ES-I3 (cell line): Measurements from ENCODE around the gene RPS6KA2.

Experiments used
- H3K36me3 ChIP-seq: 2 replicates; pipeline ENCODE4 v1.6.1; 2013; ENCODE audit warnings: mild to moderate bottlenecking, low read length, control low read depth, moderate library complexity; ENCODE audit not compliant: insufficient read depth
- H3K4me1 ChIP-seq: 2 replicates; pipeline ENCODE4 v1.6.1; 2013; ENCODE audit warnings: mild to moderate bottlenecking, control low read depth, low read length; ENCODE audit not compliant: insufficient read depth
- H3K9ac ChIP-seq: 2 replicates; pipeline ENCODE4 v1.6.1; 2013; ENCODE audit warnings: low read depth, mild to moderate bottlenecking, low read length, moderate library complexity
- H3K9me3 ChIP-seq: 2 replicates; pipeline ENCODE4 v1.6.1; 2013; ENCODE audit warnings: mild to moderate bottlenecking, low read length, moderate library complexity; ENCODE audit not compliant: control insufficient read depth, insufficient read depth

Gene RPS6KA2

DNA sequence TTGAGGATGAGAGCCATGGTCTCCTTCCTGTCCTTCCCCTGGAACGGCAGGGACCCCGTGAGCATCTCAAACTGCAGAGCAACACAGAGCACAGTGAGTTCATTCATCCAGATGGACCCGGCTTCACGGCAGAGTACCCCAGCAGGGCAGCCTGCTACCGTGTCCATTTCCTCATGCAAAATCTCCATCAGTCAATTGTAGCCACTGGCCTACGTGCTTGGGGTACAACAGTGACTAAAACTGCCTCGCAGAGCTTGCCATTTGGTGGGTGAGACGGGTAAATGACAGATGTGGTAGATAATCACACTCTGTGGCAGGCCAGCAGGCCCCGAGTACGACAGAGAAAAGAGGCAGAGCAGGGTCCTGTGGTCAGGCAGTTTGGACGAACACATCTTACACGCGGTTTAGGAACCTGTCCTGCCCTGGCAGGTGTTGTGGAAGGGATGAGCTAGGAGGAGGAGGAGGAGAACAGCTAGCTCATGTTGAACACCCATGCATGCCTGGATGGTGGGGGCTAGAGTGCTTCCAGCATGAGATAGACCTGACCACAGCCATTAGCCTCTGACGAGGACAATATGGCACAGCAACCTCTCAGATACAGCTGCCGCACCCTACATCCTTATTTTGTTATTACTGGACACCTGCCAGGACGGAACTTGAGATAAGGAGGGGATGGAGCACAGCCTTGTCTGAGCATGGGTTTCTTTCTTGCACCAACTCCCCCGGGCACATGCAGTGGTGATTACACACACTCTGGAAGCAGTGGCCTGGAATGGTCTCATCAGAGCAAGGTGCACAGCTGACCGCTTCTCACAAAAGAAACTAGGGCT lies 136.2 kb downstream of the RPS6KA2 start:
- H3K9me3 ChIP-seq = no peaks in the 10 kb centered on the region
- H3K36me3 ChIP-seq = peaks cover 5% of the 10 kb centered on the region; the same call in 1 of the 2 replicates
- H3K4me1 ChIP-seq = no peaks in the 10 kb centered on the region
- H3K9ac ChIP-seq = no peak overlapping the region

DNA sequence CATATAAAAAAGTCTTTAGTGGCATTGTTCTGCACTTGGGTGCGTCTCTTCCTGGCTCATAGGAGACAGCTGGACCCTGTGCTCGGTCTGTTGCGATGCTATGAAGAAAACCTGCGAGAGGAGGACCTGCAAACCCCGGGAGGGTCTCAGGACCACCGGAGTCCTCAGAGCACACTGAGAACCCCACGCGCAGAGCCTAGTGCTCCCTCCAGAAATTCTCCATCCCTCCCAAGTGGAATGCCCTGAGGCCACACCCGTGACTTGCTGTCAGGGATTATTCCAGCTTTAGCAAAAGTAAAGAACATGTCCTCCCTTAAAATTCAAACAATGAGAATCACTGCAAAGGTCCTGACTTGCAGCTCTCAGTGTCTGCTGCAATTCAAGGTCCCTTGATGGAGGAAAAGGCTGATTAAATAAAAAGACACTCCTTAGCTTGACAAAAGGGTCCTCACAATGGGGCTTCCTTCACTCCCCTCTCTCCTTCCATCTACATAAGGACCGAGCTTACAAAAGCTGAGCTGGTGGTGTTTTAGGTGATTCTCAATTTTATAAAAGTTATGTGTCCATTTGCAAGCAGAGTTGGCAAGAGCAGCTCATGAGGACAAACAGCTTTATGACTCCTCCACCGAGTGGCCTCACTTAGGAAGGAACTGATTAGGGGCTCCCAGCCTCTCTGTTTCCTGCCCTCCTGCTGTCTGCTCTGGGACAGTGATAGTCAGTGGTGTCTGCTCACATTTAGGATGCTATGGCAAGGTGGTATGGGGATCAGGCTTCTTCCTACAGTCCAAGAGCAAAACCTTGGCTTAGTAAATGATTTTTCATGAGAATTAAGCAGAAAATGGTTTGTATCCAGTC lies 137.5 kb downstream of the RPS6KA2 start:
- peaks cover 5% of the 10 kb centered on the region; the same call in 1 of the 2 replicates for H3K36me3 ChIP-seq
- H3K9me3 ChIP-seq = no peaks in the 10 kb centered on the region
- H3K4me1 ChIP-seq = no peaks in the 10 kb centered on the region
- no peak overlapping the region for H3K9ac ChIP-seq

DNA sequence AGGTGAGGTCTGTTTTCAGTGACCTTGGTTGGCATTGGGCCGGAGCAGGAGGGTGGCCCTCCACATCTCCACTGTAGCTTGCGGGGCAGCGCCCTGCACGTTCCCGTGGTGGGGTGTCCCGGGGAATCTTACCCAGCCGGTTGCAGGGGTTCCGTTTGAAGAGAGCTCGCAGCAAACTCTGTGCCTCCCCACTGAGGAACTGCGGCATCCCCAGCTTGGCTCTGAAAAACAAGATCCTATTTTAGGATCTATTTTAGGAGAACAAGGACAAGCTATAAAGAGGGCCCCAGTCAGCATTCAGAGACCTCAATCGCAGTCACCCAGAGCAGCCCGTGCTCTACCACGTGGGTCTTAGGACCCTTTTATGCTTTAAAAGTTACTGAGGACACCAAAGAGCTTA lies 138.3 kb downstream of the RPS6KA2 start:
- Histone ChIP-seq H3K9me3 (no peaks in the 10 kb centered on the region), H3K36me3 (peaks cover 5% of the 10 kb centered on the region; the same call in 1 of the 2 replicates), H3K9ac (no peak overlapping the region), H3K4me1 (no peaks in the 10 kb centered on the region)

DNA sequence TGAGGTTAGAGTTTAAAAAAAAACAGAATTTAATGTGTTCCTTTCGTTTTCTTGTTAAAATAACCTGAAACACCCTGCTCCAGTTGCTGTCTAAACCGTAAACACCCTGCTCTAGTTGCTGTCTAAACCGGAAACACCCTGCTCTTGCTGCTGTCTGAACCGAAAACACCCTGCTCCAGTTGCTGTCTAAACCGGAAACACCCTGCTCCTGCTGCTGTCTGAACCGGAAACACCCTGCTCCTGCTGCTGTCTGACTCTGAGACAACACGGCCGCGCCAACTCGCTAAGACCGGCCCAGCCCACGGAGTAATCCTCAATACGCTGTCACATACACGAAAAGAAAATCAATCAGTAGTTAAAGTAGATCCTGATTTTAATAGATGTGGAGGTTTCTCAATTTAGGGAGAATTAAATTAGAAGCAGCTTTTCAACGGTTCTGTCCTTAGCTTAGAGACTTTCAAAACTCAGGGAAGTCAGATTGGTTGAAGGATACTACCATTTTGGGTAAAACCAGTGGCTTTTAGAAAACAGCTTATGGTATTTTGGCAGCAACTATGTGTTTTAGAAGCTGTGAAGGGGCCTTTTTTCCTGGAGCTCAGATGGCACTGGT lies 138.9 kb downstream of the RPS6KA2 start:
- H3K9me3 ChIP-seq = no peaks in the 10 kb centered on the region

DNA sequence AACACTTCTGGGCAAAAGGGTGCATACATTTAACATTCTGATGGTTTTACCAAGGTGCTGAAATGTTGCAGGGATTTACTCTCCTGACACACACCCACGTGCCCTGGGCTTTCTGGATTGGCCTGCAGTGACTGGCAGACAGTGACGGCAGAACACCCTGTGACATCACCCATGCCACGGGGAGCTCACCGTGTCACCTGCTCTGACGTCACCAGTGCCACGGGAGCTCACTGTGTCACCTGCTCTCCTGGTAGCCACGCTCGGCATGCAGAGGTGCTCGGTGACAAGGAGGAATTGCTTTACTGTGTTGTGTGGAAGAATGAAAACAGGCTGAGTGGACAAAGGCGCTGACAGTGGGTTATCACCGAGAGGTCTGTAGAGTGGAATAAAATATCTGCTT lies 139.9 kb downstream of the RPS6KA2 start:
- no peak overlapping the region for H3K9ac ChIP-seq

More for the DNA sequence above, 138.9 kb downstream of the RPS6KA2 start:
- H3K9ac ChIP-seq = no peak overlapping the region
- H3K4me1 ChIP-seq = no peaks in the 10 kb centered on the region
- peaks cover 5% of the 10 kb centered on the region; the same call in 1 of the 2 replicates for H3K36me3 ChIP-seq

DNA sequence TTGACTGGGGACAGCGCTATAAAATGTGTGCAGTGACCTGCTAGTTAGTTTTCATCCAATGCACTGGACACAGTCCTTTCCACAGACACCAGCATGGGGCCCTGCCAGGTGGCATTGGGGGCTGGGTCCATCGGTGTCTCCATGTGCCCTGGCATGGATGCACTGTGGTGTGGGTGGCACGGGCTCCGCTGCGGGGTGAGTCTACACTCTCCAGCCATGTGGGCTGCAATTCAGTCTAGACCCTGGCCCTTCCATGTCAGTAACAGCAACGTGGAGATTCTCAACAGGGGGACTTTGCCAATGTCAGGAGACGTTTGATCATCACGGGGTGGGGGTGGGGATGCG lies 140.5 kb downstream of the RPS6KA2 start:
- H3K4me1 ChIP-seq = no peaks in the 10 kb centered on the region
- no peak overlapping the region for H3K9ac ChIP-seq
- H3K9me3 ChIP-seq = no peaks in the 10 kb centered on the region
- H3K36me3 ChIP-seq = peaks cover 5% of the 10 kb centered on the region; the same call in 1 of the 2 replicates

More for the DNA sequence above, 139.9 kb downstream of the RPS6KA2 start:
- no peaks in the 10 kb centered on the region for H3K9me3 ChIP-seq
- no peaks in the 10 kb centered on the region for H3K4me1 ChIP-seq
- H3K36me3 ChIP-seq = peaks cover 5% of the 10 kb centered on the region; the same call in 1 of the 2 replicates

DNA sequence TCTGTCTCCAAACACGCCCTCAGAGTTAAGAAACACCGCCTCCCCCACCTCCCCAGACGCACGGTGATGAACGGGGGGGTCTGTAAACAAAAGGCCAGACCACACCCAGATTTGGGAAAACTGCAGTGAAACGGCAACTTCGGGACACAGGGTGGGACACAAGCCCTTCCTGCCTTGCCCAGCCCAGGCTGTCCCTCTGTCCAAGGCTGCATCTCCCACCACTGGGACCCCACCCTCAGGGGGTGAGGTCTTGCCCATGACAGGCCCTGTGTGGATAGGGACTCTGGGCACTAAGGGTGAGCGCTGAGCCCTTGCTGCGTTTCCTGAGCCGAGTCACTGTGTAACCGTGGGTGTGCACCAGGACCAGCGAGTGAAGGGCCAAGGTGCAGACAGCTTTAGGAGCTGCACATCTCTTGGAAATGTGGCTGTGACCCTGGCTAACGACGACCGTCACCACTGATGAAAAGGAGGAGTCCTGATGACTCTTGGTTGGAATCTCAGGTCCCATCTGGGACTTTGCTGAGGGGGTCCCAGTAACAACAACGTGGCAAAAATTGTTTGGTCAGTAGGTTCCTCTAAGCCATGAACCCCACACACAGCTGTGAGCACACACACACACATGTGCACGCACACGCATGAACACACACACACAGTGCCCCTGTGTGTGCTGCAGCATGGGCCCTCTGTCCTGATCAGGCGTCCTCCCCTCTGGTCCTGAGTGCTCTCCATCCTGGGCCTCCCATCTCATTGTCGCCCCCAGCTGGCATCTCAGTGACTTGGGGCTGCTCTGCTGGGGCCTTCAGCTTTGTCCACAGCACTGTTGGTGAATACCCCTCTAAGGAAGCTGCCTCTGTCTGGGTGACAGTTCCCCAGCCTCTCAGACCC lies 141.2 kb downstream of the RPS6KA2 start:
- H3K36me3 ChIP-seq = peaks cover 5% of the 10 kb centered on the region; the same call in 1 of the 2 replicates
- no peaks in the 10 kb centered on the region for H3K9me3 ChIP-seq
- no peaks in the 10 kb centered on the region for H3K4me1 ChIP-seq
- no peak overlapping the region for H3K9ac ChIP-seq

DNA sequence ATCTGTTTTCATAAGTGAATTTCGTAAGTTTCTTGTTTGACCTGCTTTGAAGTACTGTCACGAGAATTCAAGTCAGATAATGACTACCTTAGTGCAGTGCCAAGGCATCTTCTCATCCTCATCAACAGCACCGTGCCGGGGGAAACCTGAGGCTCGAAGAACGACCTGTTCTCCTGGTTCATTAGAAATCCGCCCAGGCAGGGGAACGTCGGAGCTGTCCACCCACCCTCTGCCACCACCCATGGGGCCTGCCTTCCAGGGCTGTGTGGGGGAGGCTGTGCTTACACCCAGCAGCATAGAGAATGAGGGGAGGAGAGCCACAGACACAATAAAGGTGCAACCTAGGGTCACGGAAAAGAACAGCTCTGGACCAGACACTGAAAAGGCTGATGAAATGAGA lies 142.2 kb downstream of the RPS6KA2 start:
- Histone ChIP-seq H3K36me3 (peaks cover 5% of the 10 kb centered on the region; the same call in 1 of the 2 replicates), H3K9ac (no peak overlapping the region), H3K4me1 (no peaks in the 10 kb centered on the region), H3K9me3 (no peaks in the 10 kb centered on the region)

DNA sequence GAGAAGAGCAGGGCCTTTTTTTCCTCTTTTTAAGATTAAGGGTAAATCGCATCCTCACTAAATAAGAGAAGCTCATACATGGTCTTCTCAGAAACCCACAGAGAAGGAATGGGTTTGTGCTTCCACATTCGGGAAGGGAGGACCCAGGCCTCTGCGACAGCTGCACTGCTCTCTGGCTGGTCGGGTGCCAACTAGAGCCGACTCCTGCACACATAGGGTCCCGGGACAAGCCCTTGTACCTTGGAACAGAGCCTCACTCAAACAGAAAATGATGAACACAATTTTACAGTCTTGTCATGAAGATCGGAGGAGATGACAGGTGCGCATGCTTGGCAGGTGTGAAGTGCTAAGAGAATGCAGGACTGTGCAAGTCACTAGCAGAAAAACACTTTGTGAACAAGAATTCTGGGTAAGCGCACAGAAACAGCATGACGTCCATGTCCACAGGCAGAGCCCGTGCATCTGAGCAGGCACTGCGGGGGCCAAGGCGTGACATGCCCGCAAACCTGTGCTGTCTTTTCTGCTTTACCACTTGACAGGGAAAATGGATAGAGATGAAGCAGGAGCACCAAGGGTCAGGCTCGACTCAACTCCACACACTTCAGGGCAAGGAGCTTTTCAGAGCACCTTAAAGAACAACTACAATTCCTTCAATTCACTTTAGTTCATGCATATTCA lies 143.3 kb downstream of the RPS6KA2 start:
- Histone ChIP-seq H3K36me3 (peaks cover 5% of the 10 kb centered on the region; the same call in 1 of the 2 replicates), H3K9me3 (no peaks in the 10 kb centered on the region), H3K4me1 (no peaks in the 10 kb centered on the region), H3K9ac (no peak overlapping the region)

DNA sequence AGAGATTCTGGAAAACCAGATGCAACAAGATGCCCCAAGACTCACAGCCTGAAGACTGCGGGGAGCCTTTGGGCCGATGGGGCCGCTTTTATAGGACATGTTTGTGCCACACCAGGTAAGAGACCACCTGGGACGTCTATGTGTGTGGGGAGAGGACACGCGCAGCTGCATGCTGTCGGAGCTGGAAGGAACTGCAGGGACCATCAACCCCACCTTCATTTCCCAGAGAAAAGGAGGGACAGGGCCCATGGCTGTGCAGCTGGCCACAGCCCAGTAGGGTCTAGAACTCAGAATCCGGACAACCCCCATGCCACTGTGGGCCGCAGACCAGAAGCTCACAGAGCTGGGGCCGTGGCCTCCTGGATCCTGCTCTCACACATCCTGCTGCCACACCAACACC lies 144.0 kb downstream of the RPS6KA2 start:
- Histone ChIP-seq H3K9me3 (no peaks in the 10 kb centered on the region), H3K4me1 (no peaks in the 10 kb centered on the region), H3K36me3 (peaks cover 1% of the 10 kb centered on the region; the same call in 1 of the 2 replicates), H3K9ac (no peak overlapping the region)

DNA sequence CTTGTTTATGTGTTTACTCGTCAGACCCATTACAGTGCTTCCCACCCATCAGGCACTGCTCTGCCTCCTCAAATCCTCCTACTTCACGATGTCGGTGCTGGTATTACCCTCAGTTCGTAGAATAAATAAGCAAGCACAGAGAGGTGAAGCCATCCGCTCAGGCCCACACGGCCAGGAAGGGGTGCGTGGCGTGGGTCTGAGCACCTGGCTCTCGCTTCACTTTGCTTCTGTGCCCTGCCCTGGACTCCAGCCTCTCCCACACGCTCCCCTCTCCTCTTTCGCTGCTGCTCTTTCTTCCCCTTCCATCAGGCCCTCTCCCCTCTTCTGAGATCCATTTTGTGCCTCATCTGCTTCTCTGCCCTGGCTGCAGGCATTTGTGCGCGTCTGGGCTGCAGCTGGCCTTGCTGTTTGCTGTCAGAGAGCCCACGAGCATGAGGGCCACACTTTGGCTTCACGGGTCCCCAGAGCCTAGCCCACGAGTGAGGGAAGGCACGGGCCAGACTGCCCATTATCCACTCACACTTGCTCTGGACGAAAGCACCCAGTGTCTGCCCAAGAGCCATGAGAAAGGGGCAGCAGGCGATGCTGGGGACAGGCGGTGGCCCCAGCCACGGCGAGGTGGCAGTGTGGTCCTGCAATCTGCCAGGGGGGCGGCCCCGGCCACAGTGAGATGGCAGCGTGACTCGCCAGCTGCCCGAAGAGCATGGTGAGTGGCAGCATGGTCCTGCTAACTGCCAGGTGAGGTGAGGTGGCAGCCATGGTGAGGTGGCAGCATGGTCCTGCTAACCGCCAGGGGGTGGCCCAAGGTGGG lies 148.1 kb downstream of the RPS6KA2 start:
- H3K9me3 ChIP-seq = no peaks in the 10 kb centered on the region
- no peaks in the 10 kb centered on the region for H3K36me3 ChIP-seq
- H3K4me1 ChIP-seq = no peaks in the 10 kb centered on the region
- H3K9ac ChIP-seq = no peak overlapping the region

DNA sequence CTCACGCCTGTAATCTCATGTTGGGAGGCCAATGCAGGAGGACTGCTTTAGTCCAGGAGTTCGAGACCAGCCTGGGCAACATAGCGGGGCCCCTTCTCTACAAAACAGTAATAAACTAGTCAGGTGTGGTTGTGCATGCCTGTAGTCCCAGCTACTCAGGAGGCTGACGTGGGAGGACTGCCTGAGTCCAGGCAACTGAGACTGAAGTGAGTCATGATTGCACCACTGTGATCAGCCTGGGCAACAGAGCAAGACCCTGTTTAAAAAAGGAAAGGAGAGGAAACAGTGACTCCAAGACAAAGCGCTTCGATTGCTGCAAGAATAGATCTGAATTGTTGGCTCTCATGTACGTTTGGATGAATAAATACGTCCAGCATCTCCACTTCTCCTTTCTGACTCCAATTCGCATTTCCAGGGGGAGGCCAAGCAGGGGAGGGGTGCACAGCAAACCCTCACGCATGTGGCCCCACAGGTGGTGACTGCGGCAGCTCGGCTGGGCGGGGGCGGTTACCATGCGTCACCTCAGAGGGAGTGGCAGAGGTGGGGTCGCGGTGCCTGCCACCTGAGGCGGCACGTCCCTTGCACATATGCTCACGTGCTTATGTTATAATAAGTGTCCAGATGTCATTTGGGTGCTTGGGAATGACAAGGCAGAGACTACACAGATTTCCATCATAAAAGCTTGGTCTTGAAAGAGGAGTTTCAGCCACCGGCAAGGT lies 149.2 kb downstream of the RPS6KA2 start:
- no peaks in the 10 kb centered on the region for H3K4me1 ChIP-seq

More for the DNA sequence above, 149.2 kb downstream of the RPS6KA2 start:
- Histone ChIP-seq H3K36me3 (no peaks in the 10 kb centered on the region), H3K9me3 (no peaks in the 10 kb centered on the region), H3K9ac (no peak overlapping the region)
